Measurements from ENCODE around the gene RNF115. TPM values are rescaled to one million over a fixed set of nuclear protein-coding genes. Genes with fewer than 3 reads are reported as not detected.
A peak's percentile ranks its signal among the peaks of the same experiment; 100 is the strongest.
"Not testable (repeated sequence)": the region's sequence is repeated elsewhere in the genome, so short reads cannot be mapped to it uniquely, and the experiment has no call there.

RNF115 gene
- total RNA-seq, 2 donors from 2014 or later: 12.7 to 13.2 TPM

- 63 to 68% methylated on average over 1 of the region's 1 CpG for WGBS, 2 donors
- Histone ChIP-seq H3K9me3 (no peaks in the 10 kb centered on the region), H3K4me1 (peaks cover 31% of the 10 kb centered on the region), H3K27me3 (no peaks in the 10 kb centered on the region), H3K4me3 (no peak overlapping the region), H3K36me3 (replicated peaks in 1 of 2; ENCODE audit: insufficient read depth in 1 of 2, low read depth in 2 of 2) (no peaks in the 10 kb centered on the region), H3K27ac (peak overlapping the region in 2 of 4 donors; percentile 38 to 43)
- TF ChIP-seq CTCF (IDR thresholded peaks at IDR 0.05) (no peak), POLR2A (IDR thresholded peaks at IDR 0.05) (no peak)
- DNase-seq (no peak), ATAC-seq (no peak)
- intact Hi-C loops (cut with DNase I): no loop called here
Observed at GRCh38 chr1:145777357-145778145, 46.3 kb downstream of the RNF115 start.

GRCh38 chr1:145773423-145773822 is 50.5 kb downstream of the RNF115 start:
- TF ChIP-seq CTCF (IDR thresholded peaks at IDR 0.05): no peak
- TF ChIP-seq POLR2A (IDR thresholded peaks at IDR 0.05): no peak
- peak overlapping the region in 3 of 4 donors; percentile 31 to 58 (median 34) for H3K27ac ChIP-seq
- DNase-seq (no peak), ATAC-seq (peak; percentile 27)
- no peak overlapping the region for H3K4me3 ChIP-seq
- no peaks in the 10 kb centered on the region for H3K36me3 ChIP-seq (replicated peaks in 1 of 2; ENCODE audit: insufficient read depth in 1 of 2, low read depth in 2 of 2)
- 55% methylated on average over 1 of the region's 1 CpG for WGBS, 2 donors
- H3K9me3 ChIP-seq: no peaks in the 10 kb centered on the region
- intact Hi-C loops (cut with DNase I): no loop called here
- no peaks in the 10 kb centered on the region for H3K27me3 ChIP-seq
- H3K4me1 ChIP-seq: peaks cover 24% of the 10 kb centered on the region

GRCh38 chr1:145771056-145771455 is 52.8 kb downstream of the RNF115 start:
- Histone ChIP-seq H3K36me3 (replicated peaks in 1 of 2; ENCODE audit: insufficient read depth in 1 of 2, low read depth in 2 of 2) (no peaks in the 10 kb centered on the region), H3K27me3 (no peaks in the 10 kb centered on the region), H3K4me3 (no peak overlapping the region), H3K9me3 (no peaks in the 10 kb centered on the region), H3K4me1 (peaks cover 14% of the 10 kb centered on the region), H3K27ac (no peak overlapping the region)
- ATAC-seq: no peak
- no peak for DNase-seq
- TF ChIP-seq POLR2A (IDR thresholded peaks at IDR 0.05) (no peak), CTCF (IDR thresholded peaks at IDR 0.05) (no peak)
- intact Hi-C loops (cut with DNase I): no loop called here
- 89 to 95% methylated on average over 1 of the region's 1 CpG for WGBS, 2 donors

- H3K4me1 ChIP-seq; H3K36me3 ChIP-seq (replicated peaks in 1 of 2; ENCODE audit: insufficient read depth in 1 of 2, low read depth in 2 of 2); intact Hi-C loops (cut with DNase I); DNase-seq; H3K27me3 ChIP-seq; ATAC-seq; H3K27ac ChIP-seq; H3K4me3 ChIP-seq; H3K9me3 ChIP-seq: not testable (repeated sequence)
- WGBS, 2 donors: 95 to 97% methylated on average over 9 to 10 of the region's 10 CpGs
Observed at GRCh38 chr1:145768004-145768403, 55.9 kb downstream of the RNF115 start.

GRCh38 chr1:145766926-145767325 is 57.0 kb downstream of the RNF115 start:
- H3K27me3 ChIP-seq; intact Hi-C loops (cut with DNase I); H3K27ac ChIP-seq; H3K4me1 ChIP-seq; H3K36me3 ChIP-seq (replicated peaks in 1 of 2; ENCODE audit: insufficient read depth in 1 of 2, low read depth in 2 of 2); H3K4me3 ChIP-seq; DNase-seq; ATAC-seq; H3K9me3 ChIP-seq: not testable (repeated sequence)
- 88 to 98% methylated on average over 14 to 18 of the region's 29 CpGs for WGBS, 2 donors

- H3K4me1 ChIP-seq; intact Hi-C loops (cut with DNase I); H3K27ac ChIP-seq; H3K4me3 ChIP-seq; H3K36me3 ChIP-seq (replicated peaks in 1 of 2; ENCODE audit: insufficient read depth in 1 of 2, low read depth in 2 of 2); H3K27me3 ChIP-seq; ATAC-seq; H3K9me3 ChIP-seq; DNase-seq: not testable (repeated sequence)
- 54 to 77% methylated on average over 2 to 5 of the region's 5 CpGs for WGBS, 2 donors
Observed at GRCh38 chr1:145765585-145766360, 58.1 kb downstream of the RNF115 start.

- DNase-seq; H3K27me3 ChIP-seq; ATAC-seq; H3K4me1 ChIP-seq; H3K4me3 ChIP-seq; intact Hi-C loops (cut with DNase I); H3K36me3 ChIP-seq (replicated peaks in 1 of 2; ENCODE audit: insufficient read depth in 1 of 2, low read depth in 2 of 2); H3K9me3 ChIP-seq; H3K27ac ChIP-seq: not testable (repeated sequence)
- 26 to 31% methylated on average over 2 of the region's 3 CpGs for WGBS, 2 donors
Observed at GRCh38 chr1:145765127-145765526, 58.8 kb downstream of the RNF115 start.

GRCh38 chr1:145764231-145764940 is 59.5 kb downstream of the RNF115 start:
- H3K9me3 ChIP-seq; ATAC-seq; H3K4me3 ChIP-seq; H3K27me3 ChIP-seq; H3K27ac ChIP-seq; H3K4me1 ChIP-seq; DNase-seq; H3K36me3 ChIP-seq (replicated peaks in 1 of 2; ENCODE audit: insufficient read depth in 1 of 2, low read depth in 2 of 2); intact Hi-C loops (cut with DNase I): not testable (repeated sequence)
- WGBS, 2 donors: 98 to 100% methylated on average over 4 to 24 of the region's 52 CpGs

Data from body of pancreas (tissue), 4 donors.